B cell (primary cell): ENCODE data around the gene FYB2. TPM values are rescaled to one million over a fixed set of nuclear protein-coding genes. Genes with fewer than 3 reads are reported as not detected.

ENCODE experiments used
- ATAC-seq: fragments of 200-7000 bp; cut with Tn5 transposase; one replicate; pipeline ENCODE4 v1.10.0; 2021; ENCODE audit warnings: low read depth, mild to moderate bottlenecking, moderate number of reproducible peaks, moderate library complexity
- CTCF ChIA-PET: fragments of 350-600 bp; sonication (Branson Sonifier 250); formaldehyde crosslinking; loops from one replicate; lab custom pipeline; 2021; ENCODE audit warnings: antibody characterized with exemption, inconsistent platforms; lab: Charles Lee
- POLR2A ChIA-PET: fragments of 350-600 bp; sonication (Branson Sonifier 250); formaldehyde crosslinking; loops from one replicate; lab custom pipeline; 2021; ENCODE audit warnings: antibody characterized with exemption; lab: Charles Lee
- DNase-seq: peaks from one replicate; pipeline ENCODE4 v3.0.0; 2013
- H2AFZ ChIP-seq: 2 replicates; pipeline ENCODE4 v1.6.1; 2012; ENCODE audit warnings: mild to moderate bottlenecking, low read depth, low read length; ENCODE audit not compliant: insufficient read depth, poor library complexity, severe bottlenecking
- H3K27ac ChIP-seq, 2 donors: 1 replicate in 1 of 2; 2 replicates in 1 of 2; pipeline ENCODE4 v1.5.1; 2012 to 2013; ENCODE audit warnings: low read length in 2 of 2, mild to moderate bottlenecking in 2 of 2, moderate library complexity in 1 of 2
- H3K27me3 ChIP-seq, 4 experiments: fragments of 200-600 bp in 1 of 4; sonication (generic) in 1 of 4; replicated peaks in 1 of 4; 1 replicate in 2 of 4; 2 replicates in 2 of 4; pipeline versions ENCODE4 v1.6.1 to v1.7.0; 2013 to 2016; ENCODE audit warnings: low read length in 3 of 4, mild to moderate bottlenecking in 2 of 4, mixed read lengths in 1 of 4, moderate library complexity in 1 of 4; ENCODE audit not compliant: insufficient read depth in 4 of 4, control insufficient read depth in 3 of 4; ENCODE audit errors: control extremely low read depth in 1 of 4
- H3K36me3 ChIP-seq, 2 experiments: replicated peaks in 1 of 2; 1 replicate in 1 of 2; 2 replicates in 1 of 2; pipeline versions ENCODE4 v1.6.1 to v1.7.1; 2013; ENCODE audit warnings: low read length in 1 of 2; ENCODE audit not compliant: insufficient read depth in 2 of 2, control insufficient read depth in 1 of 2; ENCODE audit errors: control extremely low read depth in 1 of 2, extremely low read depth in 1 of 2
- H3K4me1 ChIP-seq, 2 donors: fragments of 200-600 bp in 1 of 2; sonication (generic) in 1 of 2; 1 replicate in 1 of 2; 2 replicates in 1 of 2; pipeline versions ENCODE4 v1.5.1 to v1.6.1; 2013 to 2017; ENCODE audit warnings: low read length in 2 of 2; ENCODE audit not compliant: control insufficient read depth in 2 of 2, insufficient read depth in 2 of 2
- H3K4me2 ChIP-seq: replicated peaks from 2 replicates; pipeline ENCODE3; 2012; ENCODE audit warnings: mild to moderate bottlenecking, low read depth, low read length; ENCODE audit not compliant: poor library complexity, severe bottlenecking
- H3K4me3 ChIP-seq, 5 experiments: fragments of 200-600 bp in 1 of 5; sonication (generic) in 1 of 5; 1 replicate in 3 of 5; 2 replicates in 2 of 5; pipeline versions ENCODE4 v1.5.1 to v1.7.0; 2011 to 2016; ENCODE audit warnings: low read length in 4 of 5, mild to moderate bottlenecking in 4 of 5, low read depth in 2 of 5, control low read depth in 1 of 5, moderate library complexity in 1 of 5; ENCODE audit not compliant: insufficient read depth in 1 of 5; ENCODE audit errors: control extremely low read depth in 1 of 5, extremely low read depth in 1 of 5
- H3K79me2 ChIP-seq: fragments of 200-600 bp; sonication (generic); one replicate; pipeline ENCODE4 v1.6.0; 2016; ENCODE audit warnings: low read length; ENCODE audit not compliant: control insufficient read depth, insufficient read depth
- H3K9ac ChIP-seq: fragments of 200-600 bp; sonication (generic); 2 replicates; pipeline ENCODE4 v1.6.1; 2017; ENCODE audit warnings: mild to moderate bottlenecking, low read length, moderate library complexity
- H3K9me3 ChIP-seq, 3 donors: one replicate each; pipeline versions ENCODE4 v1.6.1 to v1.7.1; 2013; ENCODE audit warnings: low read length in 2 of 3; ENCODE audit not compliant: control insufficient read depth in 2 of 3, insufficient read depth in 1 of 3; ENCODE audit errors: control extremely low read depth in 1 of 3
- H4K20me1 ChIP-seq: 2 replicates; pipeline ENCODE4 v1.6.0; 2012; ENCODE audit warnings: mild to moderate bottlenecking, low read length; ENCODE audit not compliant: insufficient read depth, control insufficient read depth, poor library complexity, severe bottlenecking
- H3K27ac Mint-ChIP-seq: one replicate; pipeline ENCODE4 v1.8.0; 2021; ENCODE audit warnings: mixed read lengths
- H3K27me3 Mint-ChIP-seq: one replicate; pipeline ENCODE4 v1.8.0; 2021; ENCODE audit warnings: mixed read lengths
- H3K4me1 Mint-ChIP-seq: one replicate; pipeline ENCODE4 v1.8.0; 2021; ENCODE audit warnings: mixed read lengths
- H3K4me3 Mint-ChIP-seq: one replicate; pipeline ENCODE4 v1.8.0; 2021; ENCODE audit warnings: mixed read lengths
- H3K9me3 Mint-ChIP-seq: one replicate; pipeline ENCODE4 v1.8.0; 2022; ENCODE audit warnings: mixed read lengths; ENCODE audit not compliant: insufficient read depth
- EZH2 ChIP-seq: IDR thresholded peaks from 2 replicates; pipeline ENCODE4 v1.6.1; 2012; ENCODE audit warnings: borderline replicate concordance, low read depth, mild to moderate bottlenecking, moderate library complexity, low read length; ENCODE audit not compliant: insufficient read depth, poor library complexity, severe bottlenecking
- WGBS: methylation state at CpG from one replicate; pipeline ENCODE4 v1.1.5; 2013; ENCODE audit warnings: missing lambda C conversion rate; ENCODE audit not compliant: insufficient coverage; 5-methylcytosine and 5-hydroxymethylcytosine counted together
- intact Hi-C: fragments of 100-400 bp; cut with micrococcal nuclease; formaldehyde crosslinking; loops from one replicate; pipeline ENCODE4 v1.10.0; 2022
- polyA plus RNA-seq: library from polyadenylated mRNA; depleted of rRNA; stranded (reverse); fragments of >200 nt; gene quantifications from 2 replicates; pipeline ENCODE4 v1.2.3, GENCODE V29; 2012
- total RNA-seq, 2 donors: library from RNA; stranded (reverse); fragments of 120-200 nt in 1 of 2; gene quantifications; 1 replicate in 1 of 2; 2 replicates in 1 of 2; pipeline versions ENCODE4 v1.2.3 to v1.2.4, GENCODE V29; 2013 to 2022
- TF ChIP-seq, protein P1 (sequence below): fragments of 200-600 bp; IDR thresholded peaks from one replicate; pipeline ENCODE4 v1.8.0; 2022; ENCODE audit warnings: antibody characterized with exemption, mild to moderate bottlenecking

FYB2 gene
- total and polyA plus RNA-seq, 2 donors (not counting 1 experiment from before 2014, with no cell fraction given): not detected

DNA sequence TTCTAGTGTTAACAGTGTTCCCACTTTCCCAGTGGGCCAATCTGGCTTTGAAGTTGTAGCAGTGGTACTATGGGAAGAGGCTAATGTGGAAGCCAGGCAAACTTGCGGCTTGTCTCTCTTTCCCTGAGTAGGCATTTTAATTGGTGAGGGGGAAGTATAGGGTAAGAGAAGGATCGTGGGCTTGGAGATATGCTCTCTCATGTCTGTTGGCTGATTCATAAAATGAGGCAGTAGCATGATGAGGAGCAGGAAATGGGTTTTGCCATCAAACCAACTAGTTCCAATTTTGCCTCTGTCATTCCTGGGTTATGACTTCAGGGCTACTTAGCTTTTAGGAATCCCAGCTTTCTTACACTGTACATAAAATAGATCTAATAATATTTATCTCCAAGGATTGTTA is 47.5 kb upstream of the FYB2 start:
- POLR2A ChIA-PET: no interaction called here
- TF ChIP-seq, protein P1, sequence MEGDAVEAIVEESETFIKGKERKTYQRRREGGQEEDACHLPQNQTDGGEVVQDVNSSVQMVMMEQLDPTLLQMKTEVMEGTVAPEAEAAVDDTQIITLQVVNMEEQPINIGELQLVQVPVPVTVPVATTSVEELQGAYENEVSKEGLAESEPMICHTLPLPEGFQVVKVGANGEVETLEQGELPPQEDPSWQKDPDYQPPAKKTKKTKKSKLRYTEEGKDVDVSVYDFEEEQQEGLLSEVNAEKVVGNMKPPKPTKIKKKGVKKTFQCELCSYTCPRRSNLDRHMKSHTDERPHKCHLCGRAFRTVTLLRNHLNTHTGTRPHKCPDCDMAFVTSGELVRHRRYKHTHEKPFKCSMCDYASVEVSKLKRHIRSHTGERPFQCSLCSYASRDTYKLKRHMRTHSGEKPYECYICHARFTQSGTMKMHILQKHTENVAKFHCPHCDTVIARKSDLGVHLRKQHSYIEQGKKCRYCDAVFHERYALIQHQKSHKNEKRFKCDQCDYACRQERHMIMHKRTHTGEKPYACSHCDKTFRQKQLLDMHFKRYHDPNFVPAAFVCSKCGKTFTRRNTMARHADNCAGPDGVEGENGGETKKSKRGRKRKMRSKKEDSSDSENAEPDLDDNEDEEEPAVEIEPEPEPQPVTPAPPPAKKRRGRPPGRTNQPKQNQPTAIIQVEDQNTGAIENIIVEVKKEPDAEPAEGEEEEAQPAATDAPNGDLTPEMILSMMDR: no peak
- TF ChIP-seq EZH2: no peak
- Histone ChIP-seq H3K4me2 (no peak overlapping the region), H3K27me3 (peaks cover 0 to 3% (median 0%) of the 10 kb centered on the region in 4 experiments), H3K9me3 (no peaks in the 10 kb centered on the region), H3K4me1 (no peaks in the 10 kb centered on the region), H3K9ac (no peak overlapping the region), H3K36me3 (no peaks in the 10 kb centered on the region), H3K4me3 (no peak overlapping the region), H3K79me2 (no peaks in the 10 kb centered on the region), H2AFZ (no peak overlapping the region), H4K20me1 (no peaks in the 10 kb centered on the region), H3K27ac (no peak overlapping the region)
- 90% methylated on average over 1 of the region's 2 CpGs for WGBS
- CTCF ChIA-PET: no interaction called here
- Mint-ChIP-seq H3K4me3 (no peak overlapping the region), H3K4me1 (no peaks in the 10 kb centered on the region), H3K27ac (no peak overlapping the region), H3K9me3 (no peaks in the 10 kb centered on the region), H3K27me3 (peaks cover 13% of the 10 kb centered on the region)
- no peak for ATAC-seq
- DNase-seq: no peak
- intact Hi-C loops: no loop called here

DNA sequence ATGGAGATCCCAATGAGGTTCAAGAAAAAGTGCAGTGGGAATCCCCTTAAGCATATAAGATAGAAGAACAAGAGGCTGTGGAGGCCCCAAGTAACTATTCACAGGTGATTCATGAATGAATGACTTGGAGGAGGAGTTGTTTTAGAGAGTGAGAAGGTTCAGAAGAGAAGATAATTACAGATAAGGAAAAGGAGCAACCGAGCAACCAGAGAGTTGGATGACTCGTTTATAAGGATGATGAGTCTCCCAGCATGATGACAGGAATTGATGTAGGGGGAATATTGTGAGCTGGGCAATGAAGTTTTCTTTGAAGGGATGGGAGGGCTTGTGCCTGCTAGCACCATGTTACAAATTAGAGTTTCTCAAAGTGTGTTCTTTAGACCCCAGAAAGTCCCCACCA is 45.2 kb upstream of the FYB2 start:
- WGBS: 69% methylated on average over 2 of the region's 2 CpGs
- no peak for ATAC-seq
- CTCF ChIA-PET: no interaction called here

More for the DNA sequence above, 45.2 kb upstream of the FYB2 start:
- Histone ChIP-seq H3K27me3 (no peaks in the 10 kb centered on the region), H3K27ac (no peak overlapping the region), H3K4me3 (no peak overlapping the region), H3K79me2 (no peaks in the 10 kb centered on the region), H4K20me1 (no peaks in the 10 kb centered on the region), H3K36me3 (no peaks in the 10 kb centered on the region), H3K9me3 (no peaks in the 10 kb centered on the region), H2AFZ (no peak overlapping the region), H3K4me2 (no peak overlapping the region), H3K4me1 (no peaks in the 10 kb centered on the region), H3K9ac (no peak overlapping the region)
- Mint-ChIP-seq H3K27ac (no peak overlapping the region), H3K27me3 (peaks cover 12% of the 10 kb centered on the region), H3K4me1 (no peaks in the 10 kb centered on the region), H3K4me3 (no peak overlapping the region), H3K9me3 (peaks cover 2% of the 10 kb centered on the region)
- POLR2A ChIA-PET: no interaction called here
- TF ChIP-seq EZH2: no peak
- TF ChIP-seq, protein P1: no peak
- intact Hi-C loops: no loop called here
- DNase-seq: no peak
